Hepatic stellate cell (primary cell): ENCODE data around the gene AGO3.
"Not testable (repeated sequence)": the region's sequence is repeated elsewhere in the genome, so short reads cannot be mapped to it uniquely, and the experiment has no call there.

Experiments used
- DNase-seq: peaks from one replicate; pipeline ENCODE4 v3.0.0; 2011; ENCODE audit warnings: low spot score

Gene AGO3

GRCh38 chr1:35925741-35926140, 5.2 kb upstream of the AGO3 start:
- DNase-seq: no peak

- DNase-seq: no peak
Measured at GRCh38 chr1:35927472-35927871, 3.4 kb upstream of the AGO3 start.

GRCh38 chr1:35929730-35930592, 944 bp upstream of the AGO3 start:
- DNase-seq: peak; percentile 50

- peak; percentile 15 for DNase-seq
Measured at GRCh38 chr1:35931446-35932157, 697 bp downstream of the AGO3 start.

GRCh38 chr1:35932158-35932636, 1.3 kb downstream of the AGO3 start:
- DNase-seq: no peak

GRCh38 chr1:35932941-35933340, 2.0 kb downstream of the AGO3 start:
- no peak for DNase-seq

- no peak for DNase-seq
Measured at GRCh38 chr1:35935442-35936388, 4.8 kb downstream of the AGO3 start.

GRCh38 chr1:35936838-35937237, 5.9 kb downstream of the AGO3 start:
- no peak for DNase-seq

GRCh38 chr1:35939484-35939883, 8.6 kb downstream of the AGO3 start:
- no peak for DNase-seq

GRCh38 chr1:35945327-35945726, 14.4 kb downstream of the AGO3 start:
- no peak for DNase-seq

GRCh38 chr1:35947547-35947946, 16.6 kb downstream of the AGO3 start:
- no peak for DNase-seq

GRCh38 chr1:35958558-35958957, 27.7 kb downstream of the AGO3 start:
- DNase-seq: no peak

GRCh38 chr1:35959304-35959703, 28.4 kb downstream of the AGO3 start:
- DNase-seq: no peak

GRCh38 chr1:35962952-35963351, 32.0 kb downstream of the AGO3 start:
- DNase-seq: no peak

- DNase-seq: not testable (repeated sequence)
Measured at GRCh38 chr1:35964277-35964676, 33.4 kb downstream of the AGO3 start.

- no peak for DNase-seq
Measured at GRCh38 chr1:35968396-35968795, 37.5 kb downstream of the AGO3 start.

- no peak for DNase-seq
Measured at GRCh38 chr1:35971601-35972000, 40.7 kb downstream of the AGO3 start.

- DNase-seq: not testable (repeated sequence)
Measured at GRCh38 chr1:35972631-35973030, 41.7 kb downstream of the AGO3 start.

GRCh38 chr1:35980090-35980489, 49.2 kb downstream of the AGO3 start:
- DNase-seq: no peak

- DNase-seq: no peak
Measured at GRCh38 chr1:35988237-35988636, 57.3 kb downstream of the AGO3 start.

GRCh38 chr1:36006941-36007500, 76.1 kb downstream of the AGO3 start:
- no peak for DNase-seq

GRCh38 chr1:36007741-36008140, 76.8 kb downstream of the AGO3 start:
- DNase-seq: no peak
